Mucosa of rectum (tissue), 2 donors: ENCODE results near the gene NDUFB3.

Experiments used
- H3K27ac ChIP-seq, 2 donors: one replicate each; pipeline ENCODE4 v1.7.0; 2013; ENCODE audit warnings: inconsistent platforms in 2 of 2, low read depth in 2 of 2, low read length in 2 of 2
- H3K27me3 ChIP-seq, 2 donors: one replicate each; pipeline ENCODE4 v1.7.0; 2013; ENCODE audit warnings: low read length in 2 of 2; ENCODE audit not compliant: control insufficient read depth in 2 of 2, insufficient read depth in 2 of 2
- H3K36me3 ChIP-seq, 2 donors: one replicate each; pipeline ENCODE4 v1.7.0; 2013; ENCODE audit warnings: low read length in 2 of 2; ENCODE audit not compliant: control insufficient read depth in 2 of 2, insufficient read depth in 2 of 2
- H3K4me1 ChIP-seq, 2 donors: one replicate each; pipeline ENCODE4 v1.7.0; 2013; ENCODE audit warnings: low read length in 2 of 2, mild to moderate bottlenecking in 1 of 2; ENCODE audit not compliant: control insufficient read depth in 2 of 2, insufficient read depth in 2 of 2
- H3K4me3 ChIP-seq, 2 donors: one replicate each; pipeline ENCODE4 v1.7.0; 2013; ENCODE audit warnings: low read length in 2 of 2
- H3K9ac ChIP-seq, 2 donors: one replicate each; pipeline ENCODE4 v1.7.0; 2013; ENCODE audit warnings: low read length in 2 of 2, low read depth in 1 of 2, mild to moderate bottlenecking in 1 of 2
- H3K9me3 ChIP-seq, 2 donors: one replicate each; pipeline ENCODE4 v1.7.0; 2013; ENCODE audit warnings: low read length in 2 of 2; ENCODE audit not compliant: control insufficient read depth in 2 of 2
- donor health status: healthy.
- donor health status: Normal muscosa, but diverticular disease.

Gene NDUFB3

GRCh38 chr2:201084863-201085262 lies 13.1 kb downstream of the NDUFB3 start:
- H3K4me3 ChIP-seq, result no peak overlapping the region
- no peak overlapping the region for H3K9ac ChIP-seq
- H3K27ac ChIP-seq, result no peak overlapping the region
- no peaks in the 10 kb centered on the region for H3K9me3 ChIP-seq
- H3K27me3 ChIP-seq, result no peaks in the 10 kb centered on the region
- H3K36me3 ChIP-seq, result peaks cover 23 to 33% of the 10 kb centered on the region in 2 donors
- peaks cover 0 to 3% of the 10 kb centered on the region in 2 donors for H3K4me1 ChIP-seq

- H3K4me3 ChIP-seq, result no peak overlapping the region
- H3K9ac ChIP-seq, result no peak overlapping the region
- no peaks in the 10 kb centered on the region for H3K27me3 ChIP-seq
- H3K4me1 ChIP-seq, result no peaks in the 10 kb centered on the region
- H3K36me3 ChIP-seq, result peaks cover 4 to 5% of the 10 kb centered on the region in 2 donors
- no peaks in the 10 kb centered on the region for H3K9me3 ChIP-seq
- no peak overlapping the region for H3K27ac ChIP-seq
These were observed 18.8 kb downstream of the NDUFB3 start for GRCh38 chr2:201090574-201090973.

- H3K27ac ChIP-seq, result no peak overlapping the region
- H3K9ac ChIP-seq, result no peak overlapping the region
- no peak overlapping the region for H3K4me3 ChIP-seq
- H3K36me3 ChIP-seq, result no peaks in the 10 kb centered on the region
- no peaks in the 10 kb centered on the region for H3K27me3 ChIP-seq
- H3K9me3 ChIP-seq, result no peaks in the 10 kb centered on the region
- H3K4me1 ChIP-seq, result no peaks in the 10 kb centered on the region
These were observed 21.8 kb downstream of the NDUFB3 start for GRCh38 chr2:201093573-201093972.

- Histone ChIP-seq H3K27me3 (no peaks in the 10 kb centered on the region), H3K4me3 (no peak overlapping the region), H3K9me3 (no peaks in the 10 kb centered on the region), H3K27ac (no peak overlapping the region), H3K4me1 (no peaks in the 10 kb centered on the region), H3K36me3 (no peaks in the 10 kb centered on the region), H3K9ac (no peak overlapping the region)
These were observed 28.7 kb downstream of the NDUFB3 start for GRCh38 chr2:201100497-201100896.

GRCh38 chr2:201105759-201106158 lies 34.0 kb downstream of the NDUFB3 start:
- Histone ChIP-seq H3K36me3 (no peaks in the 10 kb centered on the region), H3K27ac (no peak overlapping the region), H3K4me3 (no peak overlapping the region), H3K9ac (no peak overlapping the region), H3K4me1 (no peaks in the 10 kb centered on the region), H3K27me3 (no peaks in the 10 kb centered on the region), H3K9me3 (no peaks in the 10 kb centered on the region)

- H3K27me3 ChIP-seq, result no peaks in the 10 kb centered on the region
- no peaks in the 10 kb centered on the region for H3K9me3 ChIP-seq
- no peak overlapping the region for H3K27ac ChIP-seq
- H3K9ac ChIP-seq, result no peak overlapping the region
- H3K4me1 ChIP-seq, result no peaks in the 10 kb centered on the region
- H3K4me3 ChIP-seq, result no peak overlapping the region
- H3K36me3 ChIP-seq, result no peaks in the 10 kb centered on the region
These were observed 35.8 kb downstream of the NDUFB3 start for GRCh38 chr2:201107624-201108023.

- Histone ChIP-seq H3K36me3 (no peaks in the 10 kb centered on the region), H3K27me3 (no peaks in the 10 kb centered on the region), H3K4me1 (no peaks in the 10 kb centered on the region), H3K9ac (no peak overlapping the region), H3K4me3 (no peak overlapping the region), H3K27ac (no peak overlapping the region), H3K9me3 (no peaks in the 10 kb centered on the region)
These were observed 36.5 kb downstream of the NDUFB3 start for GRCh38 chr2:201108341-201108740.

GRCh38 chr2:201109186-201109585 lies 37.4 kb downstream of the NDUFB3 start:
- no peak overlapping the region for H3K4me3 ChIP-seq
- H3K27ac ChIP-seq, result no peak overlapping the region
- H3K36me3 ChIP-seq, result no peaks in the 10 kb centered on the region
- H3K9ac ChIP-seq, result no peak overlapping the region
- H3K27me3 ChIP-seq, result no peaks in the 10 kb centered on the region
- no peaks in the 10 kb centered on the region for H3K4me1 ChIP-seq
- H3K9me3 ChIP-seq, result no peaks in the 10 kb centered on the region

GRCh38 chr2:201110615-201111014 lies 38.8 kb downstream of the NDUFB3 start:
- peaks cover 0 to 4% of the 10 kb centered on the region in 2 donors for H3K4me1 ChIP-seq
- H3K9me3 ChIP-seq, result no peaks in the 10 kb centered on the region
- H3K9ac ChIP-seq, result no peak overlapping the region
- no peaks in the 10 kb centered on the region for H3K36me3 ChIP-seq
- no peak overlapping the region for H3K4me3 ChIP-seq
- no peaks in the 10 kb centered on the region for H3K27me3 ChIP-seq
- no peak overlapping the region for H3K27ac ChIP-seq

- H3K4me1 ChIP-seq, result peaks cover 0 to 4% of the 10 kb centered on the region in 2 donors
- H3K4me3 ChIP-seq, result no peak overlapping the region
- H3K27ac ChIP-seq, result no peak overlapping the region
- H3K36me3 ChIP-seq, result no peaks in the 10 kb centered on the region
- no peaks in the 10 kb centered on the region for H3K9me3 ChIP-seq
- H3K9ac ChIP-seq, result no peak overlapping the region
- no peaks in the 10 kb centered on the region for H3K27me3 ChIP-seq
These were observed 39.3 kb downstream of the NDUFB3 start for GRCh38 chr2:201111096-201111495.

GRCh38 chr2:201114350-201114749 lies 42.5 kb downstream of the NDUFB3 start:
- Histone ChIP-seq H3K4me1 (peaks cover 8 to 9% of the 10 kb centered on the region in 2 donors), H3K9me3 (no peaks in the 10 kb centered on the region), H3K36me3 (no peaks in the 10 kb centered on the region), H3K9ac (no peak overlapping the region), H3K27me3 (no peaks in the 10 kb centered on the region), H3K4me3 (no peak overlapping the region), H3K27ac (no peak overlapping the region)
